H7 (cell line): ENCODE results near the gene PCDHA10. TPM values are rescaled to one million over a fixed set of nuclear protein-coding genes. Genes with fewer than 3 reads are reported as not detected.
A peak's percentile ranks its signal among the peaks of the same experiment; 100 is the strongest.
"Not testable (repeated sequence)": the region's sequence is repeated elsewhere in the genome, so short reads cannot be mapped to it uniquely, and the experiment has no call there.

Source experiments
- DNase-seq: peaks from one replicate; pipeline ENCODE4 v3.0.0; 2012
- H3K27me3 ChIP-seq: 2 replicates; pipeline ENCODE4 v1.6.0; 2011; ENCODE audit warnings: mild to moderate bottlenecking, low read length; ENCODE audit not compliant: control insufficient read depth, insufficient read depth
- H3K36me3 ChIP-seq: replicated peaks from 2 replicates; pipeline ENCODE4 v1.5.1; 2011; ENCODE audit warnings: low read length; ENCODE audit not compliant: control insufficient read depth, insufficient read depth
- H3K4me3 ChIP-seq: 2 replicates; pipeline ENCODE4 v1.5.1; 2011; ENCODE audit warnings: low read depth, mild to moderate bottlenecking, control low read depth, low read length, moderate library complexity; ENCODE audit not compliant: insufficient read depth
- total RNA-seq: library from RNA; depleted of rRNA; stranded (reverse); fragments of >200 nt; shearing (Covaris generic); gene quantifications from 2 replicates; pipeline ENCODE4 v1.2.3, GENCODE V29; 2014; rRNA removed

The PCDHA10 gene
- total RNA-seq, 1 experiment from 2014 or later: 0.28 TPM

DNA sequence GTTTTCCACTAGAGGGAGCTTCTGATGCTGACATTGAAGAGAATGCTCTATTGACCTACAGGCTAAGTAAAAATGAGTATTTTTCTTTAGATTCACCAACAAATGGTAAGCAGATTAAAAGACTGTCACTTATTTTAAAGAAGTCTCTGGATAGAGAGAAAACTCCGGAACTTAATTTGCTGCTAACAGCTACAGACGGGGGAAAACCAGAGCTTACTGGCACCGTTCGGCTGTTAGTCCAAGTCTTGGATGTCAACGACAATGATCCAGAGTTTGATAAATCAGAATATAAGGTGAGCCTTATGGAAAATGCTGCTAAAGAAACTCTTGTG is 13.8 kb downstream of the PCDHA10 start:
- Histone ChIP-seq H3K4me3 (peak overlapping the region; percentile 47), H3K27me3 (no peaks in the 10 kb centered on the region), H3K36me3 (no peaks in the 10 kb centered on the region)
- no peak for DNase-seq

GRCh38 chr5:140870221-140871201 is 14.8 kb downstream of the PCDHA10 start:
- Histone ChIP-seq H3K36me3 (no peaks in the 10 kb centered on the region), H3K4me3 (no peak overlapping the region), H3K27me3 (no peaks in the 10 kb centered on the region)
- DNase-seq: no peak

DNA sequence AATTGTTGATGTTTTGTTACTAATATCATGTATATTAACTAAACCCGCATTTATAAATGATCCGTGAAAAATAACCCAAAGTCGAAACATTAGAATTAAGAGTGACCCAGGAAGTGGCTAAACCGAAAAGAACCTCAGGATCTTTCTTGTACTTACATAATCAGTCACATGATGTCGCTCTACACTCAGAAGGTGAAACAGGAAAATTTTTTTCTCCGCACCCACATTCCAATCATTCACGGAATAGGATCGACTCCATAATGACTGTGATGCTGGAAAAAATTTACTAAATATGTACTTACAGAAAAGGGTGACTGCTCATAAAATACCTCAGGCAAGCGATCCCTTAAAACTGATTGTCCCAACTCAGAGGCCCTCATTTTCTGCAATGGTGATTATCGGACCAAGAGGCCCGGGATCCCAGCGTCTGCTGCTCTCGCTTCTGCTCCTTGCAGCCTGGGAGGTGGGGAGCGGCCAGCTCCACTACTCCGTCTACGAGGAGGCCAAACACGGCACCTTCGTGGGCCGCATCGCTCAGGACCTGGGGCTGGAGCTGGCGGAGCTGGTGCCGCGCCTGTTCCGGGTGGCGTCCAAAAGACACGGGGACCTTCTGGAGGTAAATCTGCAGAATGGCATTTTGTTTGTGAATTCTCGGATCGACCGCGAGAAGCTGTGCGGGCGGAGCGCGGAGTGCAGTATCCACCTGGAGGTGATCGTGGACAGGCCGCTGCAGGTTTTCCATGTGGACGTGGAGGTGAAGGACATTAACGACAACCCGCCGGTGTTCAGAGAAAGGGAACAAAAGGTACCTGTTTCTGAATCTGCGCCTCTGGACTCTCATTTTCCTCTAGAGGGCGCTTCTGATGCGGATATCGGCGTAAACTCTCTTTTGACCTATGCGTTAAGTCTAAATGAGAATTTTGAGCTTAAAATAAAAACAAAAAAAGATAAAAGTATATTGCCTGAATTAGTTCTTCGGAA is 19.7 kb downstream of the PCDHA10 start, which contains the start of gene PCDHA12:
Gene PCDHA12 (plus strand): TSS at position 224 of the 981 bp plus-strand sequence. CDS start 165 bp downstream, at position 389.
- DNase-seq: peak; percentile 76
- Histone ChIP-seq H3K27me3 (no peaks in the 10 kb centered on the region), H3K36me3 (no peaks in the 10 kb centered on the region), H3K4me3 (peak within 1 kb of the TSS; percentile 55)

DNA sequence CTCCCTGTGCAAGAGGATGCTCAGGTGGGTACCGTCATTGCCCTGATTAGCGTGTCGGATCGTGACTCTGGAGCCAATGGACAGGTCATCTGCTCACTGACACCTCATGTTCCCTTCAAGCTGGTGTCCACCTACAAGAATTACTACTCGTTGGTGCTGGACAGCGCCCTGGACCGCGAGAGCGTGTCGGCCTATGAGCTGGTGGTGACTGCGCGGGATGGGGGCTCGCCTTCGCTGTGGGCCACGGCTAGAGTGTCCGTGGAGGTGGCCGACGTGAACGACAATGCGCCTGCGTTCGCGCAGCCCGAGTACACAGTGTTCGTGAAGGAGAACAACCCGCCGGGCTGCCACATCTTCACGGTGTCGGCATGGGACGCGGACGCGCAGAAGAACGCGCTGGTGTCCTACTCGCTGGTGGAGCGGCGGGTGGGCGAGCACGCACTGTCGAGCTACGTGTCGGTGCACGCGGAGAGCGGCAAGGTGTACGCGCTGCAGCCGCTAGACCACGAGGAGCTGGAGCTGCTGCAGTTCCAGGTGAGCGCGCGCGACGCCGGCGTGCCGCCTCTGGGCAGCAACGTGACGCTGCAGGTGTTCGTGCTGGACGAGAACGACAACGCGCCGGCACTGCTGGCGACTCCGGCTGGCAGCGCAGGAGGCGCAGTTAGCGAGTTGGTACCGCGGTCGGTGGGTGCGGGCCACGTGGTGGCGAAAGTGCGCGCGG is 21.0 kb downstream of the PCDHA10 start:
- H3K27me3 ChIP-seq, H3K4me3 ChIP-seq, DNase-seq, H3K36me3 ChIP-seq: not testable (repeated sequence)

DNA sequence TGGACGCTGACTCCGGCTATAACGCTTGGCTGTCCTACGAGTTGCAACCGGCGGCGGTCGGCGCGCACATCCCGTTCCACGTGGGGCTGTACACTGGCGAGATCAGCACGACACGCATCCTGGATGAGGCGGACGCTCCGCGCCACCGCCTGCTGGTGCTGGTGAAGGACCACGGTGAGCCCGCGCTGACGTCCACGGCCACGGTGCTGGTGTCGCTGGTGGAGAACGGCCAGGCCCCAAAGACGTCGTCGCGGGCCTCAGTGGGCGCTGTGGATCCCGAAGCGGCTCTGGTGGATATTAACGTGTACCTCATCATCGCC is 21.5 kb downstream of the PCDHA10 start:
- no peaks in the 10 kb centered on the region for H3K36me3 ChIP-seq
- no peak overlapping the region for H3K4me3 ChIP-seq
- no peak for DNase-seq
- H3K27me3 ChIP-seq: no peaks in the 10 kb centered on the region

DNA sequence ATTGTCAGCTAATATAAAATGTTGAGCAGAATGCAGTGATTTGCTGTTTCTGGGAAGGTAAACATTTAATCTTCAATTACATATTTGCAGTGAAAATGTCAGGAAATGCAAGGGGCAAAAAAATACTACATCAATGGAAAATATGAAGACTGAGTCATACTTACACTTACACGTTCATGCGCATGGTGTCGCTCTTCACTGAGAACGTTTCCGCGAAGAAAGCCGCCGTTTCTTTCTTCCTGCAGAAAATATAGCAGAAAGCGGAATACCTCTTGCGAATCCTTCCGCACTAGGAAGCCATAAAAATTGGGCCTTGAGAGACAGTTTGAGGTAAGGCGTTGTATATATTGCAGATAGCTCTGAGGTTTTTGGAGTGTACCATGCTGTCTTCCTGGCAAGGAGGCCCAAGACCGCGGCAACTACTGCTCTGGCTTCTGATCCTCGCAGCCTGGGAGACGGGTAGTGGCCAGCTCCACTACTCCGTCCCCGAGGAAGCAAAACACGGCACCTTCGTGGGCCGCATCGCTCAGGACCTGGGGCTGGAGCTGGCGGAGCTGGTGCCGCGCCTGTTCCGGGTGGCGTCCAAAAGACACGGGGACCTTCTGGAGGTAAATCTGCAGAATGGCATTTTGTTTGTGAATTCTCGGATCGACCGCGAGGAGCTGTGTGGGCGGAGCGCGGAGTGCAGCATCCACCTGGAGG is 26.3 kb downstream of the PCDHA10 start, which contains the start of gene PCDHA13:
Gene PCDHA13 (plus strand): TSS at position 236 of the 702 bp plus-strand sequence. CDS start 145 bp downstream, at position 381.
- Histone ChIP-seq H3K36me3 (no peaks in the 10 kb centered on the region), H3K27me3 (no peaks in the 10 kb centered on the region), H3K4me3 (peak within 1 kb of the TSS; percentile 34)
- peak; percentile 28 for DNase-seq

DNA sequence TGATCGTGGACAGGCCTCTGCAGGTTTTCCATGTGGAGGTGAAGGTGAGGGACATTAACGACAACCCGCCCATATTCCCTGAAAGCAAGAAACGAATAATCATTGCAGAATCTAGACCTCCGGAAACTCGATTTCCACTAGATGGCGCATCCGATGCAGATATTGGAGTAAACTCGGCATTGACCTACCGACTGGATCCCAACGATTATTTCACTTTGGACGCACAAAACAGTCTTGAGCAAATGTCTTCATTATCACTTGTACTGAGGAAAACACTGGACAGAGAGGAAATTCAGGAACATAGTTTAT is 26.8 kb downstream of the PCDHA10 start:
- Histone ChIP-seq H3K36me3 (no peaks in the 10 kb centered on the region), H3K4me3 (peak overlapping the region; percentile 34), H3K27me3 (no peaks in the 10 kb centered on the region)
- DNase-seq: peak; percentile 83

DNA sequence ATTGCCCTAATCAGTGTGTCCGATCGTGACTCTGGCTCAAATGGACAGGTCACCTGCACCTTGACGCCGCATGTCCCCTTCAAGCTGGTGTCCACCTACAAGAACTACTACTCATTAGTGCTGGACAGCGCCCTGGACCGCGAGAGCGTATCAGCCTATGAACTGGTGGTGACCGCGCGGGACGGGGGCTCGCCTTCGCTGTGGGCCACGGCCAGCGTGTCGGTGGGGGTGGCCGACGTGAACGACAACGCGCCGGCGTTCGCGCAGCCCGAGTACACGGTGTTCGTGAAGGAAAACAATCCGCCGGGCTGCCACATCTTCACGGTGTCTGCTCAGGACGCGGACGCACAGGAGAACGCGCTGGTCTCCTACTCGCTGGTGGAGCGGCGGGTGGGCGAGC is 27.7 kb downstream of the PCDHA10 start:
- Histone ChIP-seq H3K36me3 (no peaks in the 10 kb centered on the region), H3K27me3 (no peaks in the 10 kb centered on the region), H3K4me3 (no peak overlapping the region)
- DNase-seq: peak; percentile 13

DNA sequence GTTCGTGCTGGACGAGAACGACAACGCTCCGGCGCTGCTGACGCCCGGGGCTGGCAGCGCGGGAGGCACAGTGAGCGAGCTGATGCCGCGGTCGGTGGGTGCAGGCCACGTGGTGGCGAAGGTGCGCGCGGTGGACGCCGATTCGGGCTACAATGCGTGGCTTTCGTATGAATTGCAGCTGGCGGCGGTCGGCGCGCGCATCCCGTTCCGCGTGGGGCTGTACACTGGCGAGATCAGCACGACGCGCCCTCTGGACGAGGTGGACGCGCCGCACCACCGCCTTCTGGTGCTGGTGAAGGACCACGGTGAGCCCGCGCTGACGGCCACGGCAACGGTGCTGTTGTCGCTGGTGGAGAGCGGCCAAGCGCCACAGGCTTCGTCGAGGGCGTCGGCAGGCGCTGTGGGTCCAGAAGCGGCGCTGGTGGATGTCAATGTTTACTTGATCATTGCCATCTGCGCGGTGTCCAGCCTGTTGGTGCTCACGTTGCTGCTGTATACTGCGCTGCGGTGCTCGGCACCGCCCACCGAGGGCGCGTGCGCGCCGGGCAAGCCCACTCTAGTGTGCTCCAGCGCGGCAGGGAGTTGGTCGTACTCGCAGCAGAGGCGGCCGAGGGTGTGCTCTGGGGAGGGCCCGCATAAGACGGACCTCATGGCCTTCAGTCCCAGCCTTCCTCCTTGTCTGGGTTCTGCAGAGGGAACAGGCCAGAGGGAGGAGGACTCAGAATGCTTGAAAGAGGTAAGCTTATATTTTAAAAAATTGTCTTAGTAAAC is 28.4 kb downstream of the PCDHA10 start:
- peak; percentile 28 for DNase-seq
- no peak overlapping the region for H3K4me3 ChIP-seq
- H3K36me3 ChIP-seq: no peaks in the 10 kb centered on the region
- H3K27me3 ChIP-seq: no peaks in the 10 kb centered on the region

GRCh38 chr5:140916325-140916724 is 60.6 kb downstream of the PCDHA10 start:
- Histone ChIP-seq H3K4me3 (no peak overlapping the region), H3K36me3 (no peaks in the 10 kb centered on the region), H3K27me3 (no peaks in the 10 kb centered on the region)
- DNase-seq: no peak

Other genes with a start within 250 kb of the PCDHA10 start
- gene CD14, start 222.7 kb upstream of the PCDHA10 start, total RNA-seq: 0.21 TPM in 1 of 2 replicates, not detected in the other
- gene TMCO6, start 216.4 kb upstream of the PCDHA10 start, total RNA-seq: 27.1 and 34.4 TPM in 2 replicates
- 136 and 144 TPM in 2 replicates for gene NDUFA2, start 208.3 kb upstream of the PCDHA10 start, total RNA-seq
- 55.5 and 76.3 TPM in 2 replicates for gene IK, start 208.1 kb upstream of the PCDHA10 start, total RNA-seq
- gene WDR55, start 191.0 kb upstream of the PCDHA10 start, total RNA-seq: 15.7 and 24.0 TPM in 2 replicates
- 0.83 and 0.85 TPM in 2 replicates for gene DND1, start 182.3 kb upstream of the PCDHA10 start, total RNA-seq
- 45.3 and 46.6 TPM in 2 replicates for gene HARS1, start 164.5 kb upstream of the PCDHA10 start, total RNA-seq
- 31.8 and 33.5 TPM in 2 replicates for gene HARS2, start 164.4 kb upstream of the PCDHA10 start, total RNA-seq
- gene ZMAT2, start 155.4 kb upstream of the PCDHA10 start, total RNA-seq: 42.3 and 42.7 TPM in 2 replicates
- gene PCDHA1, start 69.8 kb upstream of the PCDHA10 start, total RNA-seq: not detected in 2 replicates
- not detected in 2 replicates for gene PCDHA2, start 61.0 kb upstream of the PCDHA10 start, total RNA-seq
- not detected in 2 replicates for gene PCDHA3, start 54.8 kb upstream of the PCDHA10 start, total RNA-seq
- 6.0 and 7.6 TPM in 2 replicates for gene PCDHA4, start 48.8 kb upstream of the PCDHA10 start, total RNA-seq
- 0.15 and 0.28 TPM in 2 replicates for gene PCDHA5, start 34.3 kb upstream of the PCDHA10 start, total RNA-seq
- gene PCDHA6, start 27.9 kb upstream of the PCDHA10 start, total RNA-seq: 0.30 and 0.42 TPM in 2 replicates
- gene PCDHA7, start 21.6 kb upstream of the PCDHA10 start, total RNA-seq: 0.28 and 0.37 TPM in 2 replicates
- gene PCDHA8, start 14.7 kb upstream of the PCDHA10 start, total RNA-seq: 0.11 and 0.14 TPM in 2 replicates
- gene PCDHA9, start 7.5 kb upstream of the PCDHA10 start, total RNA-seq: 0.03 TPM in 1 of 2 replicates, not detected in the other
- 10.0 and 10.2 TPM in 2 replicates for gene PCDHA11, start 13.1 kb downstream of the PCDHA10 start, total RNA-seq
- gene PCDHA12, start 19.4 kb downstream of the PCDHA10 start, total RNA-seq: 1.9 and 2.3 TPM in 2 replicates
- gene PCDHA13, start 26.2 kb downstream of the PCDHA10 start, total RNA-seq: 1.6 and 2.5 TPM in 2 replicates
- 10.3 and 17.3 TPM in 2 replicates for gene PCDHAC1, start 70.4 kb downstream of the PCDHA10 start, total RNA-seq
- 21.2 and 24.2 TPM in 2 replicates for gene PCDHAC2, start 110.6 kb downstream of the PCDHA10 start, total RNA-seq
- gene PCDHB1, start 195.5 kb downstream of the PCDHA10 start, total RNA-seq: 0.10 and 0.30 TPM in 2 replicates
- gene PCDHB2, start 238.7 kb downstream of the PCDHA10 start, total RNA-seq: 0.69 and 1.9 TPM in 2 replicates
- gene PCDHB3, start 244.6 kb downstream of the PCDHA10 start, total RNA-seq: 0.21 and 0.26 TPM in 2 replicates